GM18502 (cell line): ENCODE measurements around the gene R3HDM1.
"Not testable (repeated sequence)": the region's sequence is repeated elsewhere in the genome, so short reads cannot be mapped to it uniquely, and the experiment has no call there.

ENCODE experiments used
- ATAC-seq: cut with Tn5 transposase; IDR thresholded peaks from one replicate; pipeline ENCODE4 v1.9.1; 2021; ENCODE audit warnings: mild to moderate bottlenecking; ENCODE audit not compliant: unreplicated experiment, poor library complexity

The R3HDM1 gene

DNA sequence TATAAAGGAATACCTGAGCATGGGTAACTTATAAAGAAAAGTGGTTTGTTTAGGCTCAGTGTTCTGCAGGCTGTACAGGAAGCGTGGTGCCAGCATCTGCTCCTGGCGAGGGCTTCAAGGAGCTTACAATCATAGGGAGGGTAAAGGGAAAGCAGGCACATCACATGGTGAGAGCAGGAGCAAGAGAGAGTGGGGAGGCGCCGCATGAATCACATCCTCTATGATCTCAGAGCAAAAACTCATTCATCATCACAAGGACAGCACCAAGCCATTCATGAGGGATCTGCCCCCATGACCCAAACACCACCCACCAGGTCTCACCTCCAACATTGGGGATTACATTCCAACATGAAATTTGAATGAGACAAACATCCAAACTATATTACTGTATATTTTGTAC lies 32.5 kb downstream of the R3HDM1 start:
- no peak for ATAC-seq

DNA sequence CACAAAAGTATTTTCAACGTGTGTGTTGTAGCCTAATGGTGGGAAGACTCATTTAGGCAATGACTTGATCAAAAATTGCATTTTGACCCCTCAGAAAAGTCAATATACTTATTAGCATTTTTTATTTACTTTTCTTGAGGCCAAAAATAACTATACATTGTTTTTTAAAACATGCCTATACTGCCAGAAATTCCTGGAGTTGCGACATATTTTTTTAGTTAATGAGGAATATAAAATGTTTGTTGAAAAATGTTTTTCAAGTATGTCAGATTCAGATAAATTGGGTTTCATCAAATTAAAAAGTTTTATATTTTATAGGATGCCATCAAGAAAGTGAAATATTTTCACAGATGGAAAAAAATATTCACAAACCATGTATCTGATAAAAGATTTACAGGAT lies 39.6 kb downstream of the R3HDM1 start:
- no peak for ATAC-seq

DNA sequence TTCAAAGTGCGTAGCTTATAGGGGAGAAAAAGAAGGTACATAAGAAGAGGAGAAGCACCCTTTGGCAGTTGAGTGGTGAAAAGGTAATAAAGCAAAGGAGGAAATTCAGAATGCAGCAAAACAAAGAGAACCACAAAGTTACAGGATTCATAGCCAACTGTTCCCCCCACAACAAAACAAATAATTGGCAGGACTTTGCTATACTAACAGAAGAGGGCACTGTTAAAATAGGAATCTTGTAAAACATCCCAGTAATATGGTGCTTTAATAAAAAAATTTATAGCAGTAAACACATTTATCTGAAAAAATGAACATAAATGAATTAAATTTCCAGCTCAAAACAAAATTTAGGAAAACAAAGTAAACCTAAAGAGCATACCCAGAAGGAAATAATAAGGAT lies 42.3 kb downstream of the R3HDM1 start:
- ATAC-seq, result no peak

DNA sequence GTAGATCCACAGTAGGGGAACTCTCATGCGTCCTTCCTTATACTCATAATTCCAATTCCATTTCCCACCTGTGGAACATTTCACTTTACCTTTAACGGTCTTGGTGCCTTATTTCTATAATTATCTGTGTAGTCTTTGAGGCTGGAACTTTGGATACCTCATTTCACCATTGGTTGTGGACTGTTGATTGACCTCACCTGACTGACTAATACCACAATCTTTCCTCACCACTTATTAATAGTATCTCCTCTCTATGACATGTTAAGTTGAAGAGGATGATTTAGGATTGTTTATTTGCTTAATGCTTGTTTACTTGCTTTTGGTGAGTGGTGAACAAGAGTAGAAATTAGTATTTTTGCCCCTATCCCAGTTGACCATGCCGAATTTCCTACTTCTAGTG lies 50.0 kb downstream of the R3HDM1 start:
- ATAC-seq, result no peak

DNA sequence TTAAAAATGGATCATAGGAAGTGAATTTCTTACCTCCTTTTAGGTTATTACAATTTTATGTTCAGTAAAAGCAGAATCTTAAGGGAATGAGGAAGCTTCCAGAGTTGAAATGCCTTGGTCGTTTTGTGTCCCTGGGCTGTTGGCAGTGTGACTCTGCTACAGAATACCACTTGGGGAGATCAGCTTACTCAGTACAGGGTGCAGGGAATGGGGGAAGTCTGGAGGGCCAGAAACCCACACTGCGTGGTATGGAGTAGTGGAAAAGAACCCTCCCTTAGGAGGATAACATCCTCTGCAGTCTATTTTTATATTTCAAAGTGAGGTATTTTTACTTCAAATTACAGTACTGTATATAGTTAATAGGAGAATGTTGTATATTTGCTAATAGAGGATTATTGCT lies 51.1 kb downstream of the R3HDM1 start:
- no peak for ATAC-seq

DNA sequence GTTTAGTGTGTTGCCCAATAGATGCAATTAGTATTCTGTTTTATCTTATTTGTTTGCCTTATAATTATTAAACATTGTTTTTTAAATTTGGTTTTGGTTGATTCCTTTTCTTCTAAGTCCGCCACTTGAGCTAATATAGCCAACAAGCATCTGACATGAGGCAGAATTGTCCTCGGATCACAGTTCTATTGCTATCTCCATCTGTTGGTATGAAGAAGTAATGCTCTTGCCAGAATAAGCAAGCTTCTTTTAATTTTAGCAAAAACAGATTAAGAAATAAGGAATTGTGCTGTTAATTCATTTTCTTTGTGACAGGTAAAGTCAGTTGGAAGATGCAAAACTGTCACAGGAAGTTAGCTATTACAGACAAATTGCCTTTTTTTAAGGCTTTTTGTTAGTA lies 54.3 kb downstream of the R3HDM1 start:
- ATAC-seq, result no peak

DNA sequence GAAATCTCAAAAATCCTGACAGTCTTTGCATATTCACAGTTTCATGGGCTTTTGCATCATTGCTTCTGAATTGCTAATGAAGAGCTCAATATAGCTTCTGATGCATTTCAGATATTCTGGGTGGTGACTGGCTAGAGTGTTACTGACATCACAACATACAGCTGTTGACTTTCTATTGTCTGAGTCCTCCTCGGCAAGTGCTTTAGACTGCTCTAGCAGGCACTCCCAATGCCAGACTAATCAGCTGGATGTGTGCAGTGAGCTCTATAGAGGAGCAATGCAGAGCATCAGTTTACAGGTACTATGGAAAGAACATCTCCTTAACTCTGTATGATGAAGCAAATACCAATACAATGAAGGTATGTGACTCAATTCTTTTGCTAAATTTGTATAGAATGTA lies 54.9 kb downstream of the R3HDM1 start:
- peak; percentile 75 for ATAC-seq

DNA sequence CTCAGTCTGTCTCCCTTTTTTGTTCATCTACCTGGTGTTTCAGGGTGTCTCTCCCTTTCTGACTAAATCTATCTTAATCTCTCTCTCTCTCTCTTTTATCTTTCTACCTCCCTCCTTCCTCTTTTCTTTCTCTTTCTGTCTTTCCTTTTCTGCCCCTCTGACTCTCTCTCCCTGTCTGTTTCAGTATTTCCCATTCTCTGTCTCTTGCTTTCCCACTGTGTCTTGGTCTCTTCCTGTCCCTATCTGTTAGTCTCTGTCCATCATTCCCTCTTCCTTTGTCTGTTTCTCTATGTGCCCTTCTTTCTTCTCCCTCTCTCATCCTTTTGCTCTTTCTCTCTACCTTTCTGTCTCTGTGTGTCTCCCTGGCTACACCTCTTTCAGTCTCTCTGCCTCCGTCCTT lies 56.7 kb downstream of the R3HDM1 start:
- no peak for ATAC-seq

DNA sequence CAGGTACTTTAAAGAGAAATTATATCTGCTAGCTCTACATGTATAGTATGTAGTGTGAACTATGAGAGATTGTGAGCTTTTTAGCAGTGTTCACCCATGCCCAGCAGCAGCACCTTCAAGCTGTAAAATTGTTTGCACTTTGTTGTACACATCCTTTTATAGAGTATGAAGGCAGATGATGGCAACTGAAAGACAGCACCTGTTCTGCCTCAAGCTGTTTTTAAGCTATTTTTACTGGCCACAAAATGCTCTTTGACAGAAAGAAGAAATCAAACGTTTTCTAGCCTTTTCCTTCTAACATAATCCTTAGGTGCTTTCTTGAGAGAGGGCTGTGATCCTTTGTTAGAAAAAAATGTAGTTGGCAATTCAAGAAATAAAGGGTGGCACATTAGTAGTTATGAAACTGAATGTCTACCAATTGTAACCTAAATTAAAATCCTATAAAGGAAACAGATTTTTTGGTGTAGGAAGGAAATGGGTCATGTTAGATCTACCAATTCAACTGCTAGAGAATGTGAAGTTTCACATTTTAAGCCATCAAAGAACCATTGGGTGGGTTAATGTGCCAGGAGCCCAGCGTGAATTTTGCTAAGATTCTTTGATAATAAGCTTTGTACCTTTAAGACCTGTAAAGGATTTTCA lies 59.5 kb downstream of the R3HDM1 start:
- ATAC-seq, result peak; percentile 51

DNA sequence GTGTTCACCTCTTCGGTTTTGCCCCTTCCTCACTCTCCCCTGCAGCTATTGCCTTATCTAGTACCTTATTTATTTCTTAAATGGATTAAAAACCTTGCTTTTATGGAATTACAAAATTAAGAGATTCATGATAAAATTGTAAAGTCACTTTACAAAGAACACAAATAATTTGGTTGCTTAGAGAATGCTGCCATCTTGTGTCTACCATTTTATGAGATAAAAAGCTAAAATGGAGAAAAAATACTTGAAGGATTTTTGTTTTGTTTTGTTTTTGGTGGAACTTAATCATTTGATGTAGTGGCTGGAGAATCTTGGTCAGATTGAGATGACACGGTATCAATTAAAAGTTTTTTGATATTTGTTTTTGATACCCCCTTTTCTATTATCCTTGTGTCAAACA lies 69.6 kb downstream of the R3HDM1 start:
- ATAC-seq, result no peak

DNA sequence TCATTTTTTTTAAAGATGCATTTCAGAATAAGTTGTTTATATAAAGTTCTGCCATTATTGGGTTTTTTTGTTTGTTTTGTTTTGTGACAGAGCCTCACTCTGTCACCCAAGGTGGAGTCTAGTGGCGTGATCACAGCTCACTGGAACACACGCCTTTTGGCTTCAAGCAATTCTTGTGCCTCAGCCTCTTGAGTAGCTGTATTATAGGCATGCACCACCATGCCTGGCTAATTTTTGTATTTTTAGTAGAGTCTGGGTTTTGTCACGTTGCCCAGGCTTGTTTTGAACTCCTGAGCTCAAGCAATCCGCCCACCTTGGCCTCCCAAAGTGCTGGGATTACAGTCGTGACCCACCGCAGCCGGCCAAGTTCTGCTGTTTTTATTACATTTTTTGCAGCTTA lies 72.3 kb downstream of the R3HDM1 start:
- no peak for ATAC-seq

DNA sequence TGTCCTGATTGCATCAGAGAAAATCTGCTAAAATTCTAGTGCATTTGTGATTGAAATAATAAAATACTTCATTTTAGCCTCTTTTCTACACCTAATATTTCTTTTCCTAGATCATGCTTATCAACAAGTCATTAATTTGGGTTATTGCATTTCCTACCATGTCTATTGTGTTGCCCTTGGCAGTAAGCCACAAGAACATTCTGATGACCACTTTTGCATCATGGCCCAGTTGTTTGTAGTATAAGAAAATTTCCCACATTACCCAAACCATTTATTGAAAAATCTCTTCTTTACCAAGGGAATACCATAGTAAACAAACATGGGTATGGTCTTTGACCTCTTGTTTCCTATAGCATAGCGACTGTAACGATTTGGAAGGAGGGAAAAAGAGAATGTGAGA lies 76.3 kb downstream of the R3HDM1 start:
- no peak for ATAC-seq

DNA sequence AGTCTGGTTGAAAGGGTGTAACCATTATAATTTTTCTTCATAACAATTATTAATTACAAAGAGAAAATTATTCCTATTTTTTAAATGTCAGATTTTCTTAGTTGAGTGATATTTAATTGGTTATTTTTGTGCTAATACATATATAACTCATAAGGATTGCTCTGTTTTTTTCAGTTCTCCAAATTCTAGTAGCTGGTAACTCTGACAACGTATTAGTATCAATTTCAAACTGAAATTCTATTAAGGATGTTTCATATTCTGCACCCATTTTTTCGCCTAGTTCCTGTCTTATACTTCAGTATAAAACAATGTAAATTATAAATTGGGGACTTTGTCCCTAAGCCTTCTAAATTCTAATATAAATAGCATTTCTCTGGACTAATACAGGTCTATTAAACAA lies 81.0 kb downstream of the R3HDM1 start:
- ATAC-seq, result no peak

DNA sequence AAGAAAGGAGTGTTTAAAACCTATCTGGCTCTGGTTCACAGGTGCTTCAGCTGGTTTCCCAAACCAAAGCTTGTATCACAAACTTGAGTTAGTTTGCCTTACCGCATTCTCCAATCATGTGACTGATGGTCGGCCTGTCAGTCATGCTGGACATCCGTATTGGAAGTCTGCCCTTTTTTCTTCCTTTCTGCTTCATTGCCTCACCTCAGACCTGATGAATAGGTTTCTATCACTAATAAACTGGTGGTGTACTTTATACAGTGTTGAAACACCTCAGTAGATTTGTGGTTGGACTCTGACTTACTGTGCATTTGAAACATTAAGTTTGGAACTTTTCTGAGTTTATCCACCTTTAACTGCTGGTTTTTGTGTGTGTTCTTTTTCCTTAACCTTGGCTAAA lies 84.1 kb downstream of the R3HDM1 start:
- ATAC-seq, result no peak

DNA sequence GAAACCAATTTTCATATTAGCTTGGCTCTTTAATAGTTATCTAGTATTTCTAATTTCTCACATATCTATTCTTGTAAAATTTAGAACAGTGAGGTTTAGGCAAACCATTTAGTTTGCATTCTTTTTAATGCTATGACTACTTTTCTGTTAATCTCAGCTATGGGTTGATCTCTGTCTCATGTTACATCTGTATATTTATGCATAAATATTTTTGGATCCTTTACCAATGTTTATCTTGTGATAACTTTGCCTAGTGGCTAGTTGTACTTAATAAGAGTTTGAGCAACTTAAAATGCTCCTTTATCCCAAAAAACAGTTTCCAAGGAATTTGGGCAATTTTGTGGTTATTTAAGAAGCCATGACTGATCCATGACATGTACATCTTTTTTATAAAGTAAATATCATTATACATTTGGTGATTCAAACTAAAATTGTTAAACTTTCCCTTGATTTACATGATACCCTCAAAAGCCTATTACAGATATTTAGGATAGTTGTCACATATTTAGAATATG lies 86.3 kb downstream of the R3HDM1 start:
- ATAC-seq, result no peak

DNA sequence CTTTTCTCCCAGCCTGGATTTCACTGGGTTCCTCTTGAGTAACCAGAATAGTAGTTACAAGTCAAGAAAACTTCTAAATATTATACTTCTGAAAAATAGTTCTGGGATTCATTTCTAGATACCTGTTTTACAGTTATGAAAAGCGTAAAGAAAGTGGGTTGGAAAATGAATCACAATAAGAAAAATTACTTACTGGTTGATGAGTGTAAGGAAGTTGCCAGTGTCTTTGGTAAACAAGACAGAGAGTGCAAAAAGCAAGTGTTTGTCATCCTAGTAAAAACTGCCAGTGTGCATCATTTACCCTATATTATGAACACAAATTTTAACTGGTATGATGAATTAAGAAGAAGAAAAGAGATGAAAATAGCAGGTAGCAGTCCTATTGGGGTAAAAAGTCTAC lies 88.9 kb downstream of the R3HDM1 start:
- no peak for ATAC-seq

DNA sequence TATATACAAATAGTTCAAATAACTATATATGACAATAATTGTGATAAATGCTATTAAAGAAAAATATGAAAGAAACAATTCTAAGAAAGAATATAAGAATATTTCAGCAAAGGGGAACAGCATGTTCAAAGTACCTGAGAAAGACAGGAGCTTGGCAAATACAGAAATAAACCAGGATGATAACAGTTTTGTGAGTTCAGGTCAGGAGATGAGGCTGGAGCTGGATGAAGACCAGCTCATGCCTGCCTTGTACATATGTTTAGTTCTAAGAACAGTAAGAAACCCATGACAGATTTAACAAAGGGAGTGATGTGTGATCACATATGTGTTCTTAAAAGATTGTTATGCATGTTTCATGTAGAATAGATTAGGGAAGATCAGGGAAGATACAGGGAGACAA lies 98.2 kb downstream of the R3HDM1 start:
- no peak for ATAC-seq

DNA sequence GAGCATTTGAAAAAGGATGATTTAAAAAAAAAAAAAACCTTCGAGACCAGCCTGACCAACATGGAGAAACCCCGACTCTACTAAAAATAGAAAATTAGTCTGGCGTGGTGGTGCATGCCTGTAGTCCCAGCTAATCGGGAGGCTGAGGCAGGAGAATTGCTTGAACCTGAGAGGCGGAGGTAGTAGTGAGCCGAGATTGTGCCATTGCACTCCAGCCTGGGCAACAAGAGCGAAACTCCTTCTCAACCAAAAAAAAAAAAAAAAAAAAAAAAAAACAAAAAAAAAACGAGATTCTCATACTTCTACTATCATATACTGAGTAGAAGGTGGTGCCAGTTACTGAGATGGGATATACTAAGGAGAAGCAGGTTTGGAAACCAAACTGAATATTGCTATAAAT lies 98.8 kb downstream of the R3HDM1 start:
- not testable (repeated sequence) for ATAC-seq

DNA sequence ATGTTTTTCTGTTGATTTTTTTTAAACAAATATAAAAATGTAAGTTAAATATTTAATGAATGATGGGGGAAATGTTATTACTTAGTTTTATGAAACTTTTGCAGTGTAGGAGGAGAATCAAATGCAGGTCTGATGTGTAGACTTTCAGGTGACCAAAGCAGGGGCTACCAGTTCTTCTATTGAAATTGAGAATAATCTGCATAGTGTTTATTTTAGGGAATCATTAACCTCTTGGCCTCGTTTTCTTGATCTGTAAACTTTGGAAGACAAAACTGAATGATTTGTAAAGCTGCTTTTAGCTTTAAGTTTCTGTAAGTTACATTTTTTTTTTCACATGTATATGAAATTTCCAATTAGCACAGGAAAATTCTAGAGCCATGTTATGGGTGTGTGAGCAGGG lies 99.2 kb downstream of the R3HDM1 start:
- ATAC-seq, result no peak

DNA sequence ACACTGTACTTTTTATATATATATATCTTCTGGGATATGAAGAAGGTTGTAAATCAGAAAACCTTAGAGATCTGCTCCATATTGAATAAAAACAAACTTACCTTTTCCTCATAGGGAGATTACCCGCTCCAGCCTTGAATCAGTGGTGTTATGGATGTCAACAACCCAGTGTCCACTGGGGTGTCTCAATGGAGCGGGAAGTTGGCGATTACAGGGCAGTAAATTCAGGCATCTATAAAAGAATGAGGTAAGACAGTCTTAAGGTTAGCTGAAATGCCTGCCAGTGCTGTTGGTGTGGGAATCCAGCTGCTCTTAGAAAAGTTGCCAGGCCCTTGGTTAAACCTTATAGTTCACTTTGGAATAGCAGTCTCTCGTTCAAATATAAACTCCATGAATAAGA lies 102.3 kb downstream of the R3HDM1 start:
- no peak for ATAC-seq

DNA sequence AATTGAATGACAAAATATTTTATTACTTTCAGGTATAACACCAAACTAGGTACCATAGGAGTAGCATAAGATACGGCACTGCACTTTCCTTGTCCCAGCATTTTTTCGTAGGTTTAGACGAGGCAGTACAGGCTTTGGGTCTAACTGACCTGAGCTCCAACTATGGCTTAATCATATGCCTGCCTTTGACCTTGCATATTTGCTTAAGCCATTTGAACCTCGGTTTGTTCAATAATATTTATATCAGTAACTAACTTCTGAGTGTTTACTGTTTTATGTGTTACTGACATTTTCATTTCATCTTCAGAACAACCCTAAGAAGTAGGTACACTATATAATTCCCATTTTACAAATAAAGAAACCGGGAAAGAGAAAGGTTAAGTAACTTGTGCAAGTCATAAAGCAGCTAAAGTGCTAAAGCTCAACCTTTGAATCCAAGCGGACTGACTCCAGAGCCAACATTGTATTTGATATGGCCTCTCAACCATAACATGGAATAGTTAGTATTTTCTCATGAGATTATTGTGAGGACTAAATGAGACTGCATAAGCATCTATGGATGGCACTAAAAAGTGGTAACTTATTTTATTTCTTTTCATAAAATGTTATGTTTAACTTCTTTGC lies 104.0 kb downstream of the R3HDM1 start:
- no peak for ATAC-seq

DNA sequence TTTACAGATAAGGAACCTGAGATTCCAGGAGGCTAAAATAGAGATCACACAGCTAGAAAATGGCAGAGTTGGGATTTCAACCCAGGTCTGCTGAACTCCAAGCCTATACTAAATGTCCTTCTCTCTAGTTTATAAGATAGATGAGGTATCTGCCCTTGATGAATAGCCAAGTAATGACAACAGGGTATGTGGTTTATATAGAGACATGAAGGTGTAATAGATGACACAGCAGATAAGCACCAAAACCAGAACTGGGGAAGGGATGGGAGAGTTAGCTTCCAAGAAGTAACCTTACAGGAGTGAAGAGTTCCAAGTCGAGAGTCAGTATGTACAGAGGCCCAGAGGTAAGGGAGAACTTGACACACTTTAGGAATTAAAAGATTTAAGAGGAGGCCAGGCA lies 105.7 kb downstream of the R3HDM1 start:
- ATAC-seq, result peak; percentile 13
